BE2C (cell line): ENCODE data around the gene TSKU.

Experiments used
- DNase-seq: peaks from one replicate; pipeline ENCODE4 v3.0.0-alpha.2; 2020
- H3K27me3 ChIP-seq: fragments of 250-450 bp; sonication (Bioruptor Pico); 2 replicates; pipeline ENCODE4 v1.5.1; 2020; ENCODE audit warnings: mild to moderate bottlenecking
- H3K36me3 ChIP-seq: fragments of 250-450 bp; sonication (Bioruptor Pico); 2 replicates; pipeline ENCODE4 v1.5.1; 2020; ENCODE audit warnings: mild to moderate bottlenecking
- H3K4me1 ChIP-seq: fragments of 250-450 bp; sonication (Bioruptor Pico); 2 replicates; pipeline ENCODE4 v1.5.1; 2020
- H3K4me3 ChIP-seq: 2 replicates; pipeline ENCODE4 v1.5.1; 2011; ENCODE audit warnings: low read depth, low read length
- H3K9me3 ChIP-seq: fragments of 250-450 bp; sonication (Bioruptor Pico); 2 replicates; pipeline ENCODE4 v1.5.1; 2020
- CTCF ChIP-seq: IDR thresholded peaks from 2 replicates; pipeline ENCODE4 v1.5.1; 2012; ENCODE audit warnings: mild to moderate bottlenecking, low read depth, low read length

TSKU gene

DNA sequence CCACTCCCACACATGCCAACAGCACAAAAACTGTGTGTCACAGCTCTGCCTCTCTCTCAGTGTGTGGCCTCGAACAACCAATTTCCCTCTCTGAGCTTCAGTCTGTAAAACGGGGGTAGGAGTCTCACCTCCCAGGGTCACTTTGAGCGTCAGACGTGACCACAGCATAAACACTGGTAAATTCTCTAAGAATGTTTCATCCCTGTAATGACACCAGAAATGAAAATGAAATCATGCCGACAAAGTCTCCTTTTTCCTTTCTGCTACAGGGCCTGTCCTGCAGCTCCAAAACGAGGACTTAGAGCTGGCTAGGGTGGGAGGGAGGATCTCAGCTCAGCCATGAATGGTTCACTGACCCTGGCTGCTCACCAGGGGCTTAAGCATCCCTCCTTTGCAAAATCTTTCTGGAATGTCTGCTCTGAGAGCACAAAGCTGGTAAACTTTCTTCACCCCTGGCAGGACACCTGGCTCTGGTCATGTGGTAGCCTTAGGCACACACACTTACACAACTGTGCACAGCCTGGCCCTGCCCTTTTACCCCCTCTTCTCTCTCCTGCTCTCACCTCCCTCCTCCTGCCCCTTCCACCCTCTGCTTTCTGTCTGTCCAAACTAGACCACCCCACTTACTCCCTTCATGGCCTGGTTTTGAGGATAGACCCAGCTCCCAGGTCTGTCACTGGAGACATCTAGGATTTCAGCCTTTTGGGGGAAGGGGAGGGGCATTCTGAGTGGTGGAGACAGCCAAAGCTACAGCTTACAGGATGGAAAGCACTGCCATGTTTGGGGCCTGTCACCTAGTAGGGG is 12.3 kb upstream of the TSKU start:
- TF ChIP-seq CTCF = no peak
- Histone ChIP-seq H3K36me3 (no peaks in the 10 kb centered on the region), H3K4me3 (no peak overlapping the region), H3K4me1 (peaks cover 8% of the 10 kb centered on the region), H3K27me3 (no peaks in the 10 kb centered on the region), H3K9me3 (no peaks in the 10 kb centered on the region)
- DNase-seq = no peak

DNA sequence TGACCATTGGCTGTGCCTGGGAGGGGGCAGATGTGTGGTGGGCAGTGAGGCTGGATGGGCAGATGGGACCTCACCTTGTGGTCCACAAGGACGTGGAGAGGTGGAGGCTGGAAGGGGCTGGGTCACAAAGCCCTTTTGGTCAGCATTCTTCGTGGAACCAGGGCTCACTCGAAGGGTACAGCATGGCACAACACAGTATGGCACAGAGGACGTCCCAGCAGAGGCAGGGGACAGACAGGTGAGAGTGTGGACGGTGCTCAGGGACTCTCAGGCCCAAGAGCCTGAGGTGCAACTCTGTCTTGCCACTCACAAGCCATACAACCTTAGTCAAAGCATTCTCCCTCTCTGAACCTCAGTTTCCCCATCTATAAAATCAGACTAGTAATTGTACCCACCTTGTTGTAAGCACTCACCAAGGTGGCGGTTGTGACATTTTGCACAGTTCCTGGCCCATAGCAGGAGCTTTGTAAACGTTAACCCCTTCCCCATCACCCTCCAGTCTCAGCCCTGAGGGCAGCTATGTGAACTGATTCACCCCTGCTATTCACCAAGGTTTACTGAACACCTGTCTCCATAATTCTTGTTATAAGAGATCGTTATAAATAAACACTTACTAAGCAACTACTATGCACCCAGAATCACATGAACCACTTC is 11.6 kb upstream of the TSKU start:
- no peak for TF ChIP-seq CTCF
- H3K4me1 ChIP-seq = peaks cover 8% of the 10 kb centered on the region
- no peaks in the 10 kb centered on the region for H3K27me3 ChIP-seq
- H3K36me3 ChIP-seq = no peaks in the 10 kb centered on the region
- no peak for DNase-seq
- H3K4me3 ChIP-seq = no peak overlapping the region
- H3K9me3 ChIP-seq = no peaks in the 10 kb centered on the region

DNA sequence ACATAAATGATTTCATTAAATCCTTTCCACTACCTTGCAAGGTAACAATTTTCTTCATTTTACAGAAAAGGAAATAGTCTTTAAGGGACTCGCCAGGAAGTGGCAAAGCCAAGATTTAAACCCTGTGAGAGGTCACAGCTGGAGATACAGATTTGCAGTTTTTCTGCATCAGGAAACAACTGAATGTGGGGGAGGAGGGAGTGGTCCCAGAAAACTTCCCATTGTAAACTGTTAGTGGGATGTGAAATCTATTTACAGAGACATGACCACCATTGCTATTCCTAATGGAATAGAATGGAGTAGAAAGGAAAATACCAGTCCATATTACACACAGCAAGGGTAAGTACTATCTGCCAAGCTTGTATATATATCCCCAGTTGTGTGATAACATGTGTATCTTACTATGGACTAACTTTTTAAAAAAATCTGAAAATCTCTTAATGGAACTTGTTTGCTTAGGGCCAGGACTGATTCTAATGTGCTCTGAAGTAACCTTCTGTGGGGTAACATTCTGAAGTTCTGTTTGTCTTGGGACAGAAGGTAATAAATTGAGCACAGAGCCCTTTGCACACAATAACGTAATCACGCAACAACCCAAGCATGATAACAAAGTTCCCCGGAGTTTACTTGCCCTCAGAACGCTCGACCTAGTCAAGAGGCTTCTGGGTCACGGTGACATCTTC is 10.9 kb upstream of the TSKU start:
- TF ChIP-seq CTCF = no peak
- no peak for DNase-seq
- H3K27me3 ChIP-seq = no peaks in the 10 kb centered on the region
- H3K4me3 ChIP-seq = no peak overlapping the region
- peaks cover 8% of the 10 kb centered on the region for H3K4me1 ChIP-seq
- no peaks in the 10 kb centered on the region for H3K9me3 ChIP-seq
- no peaks in the 10 kb centered on the region for H3K36me3 ChIP-seq

DNA sequence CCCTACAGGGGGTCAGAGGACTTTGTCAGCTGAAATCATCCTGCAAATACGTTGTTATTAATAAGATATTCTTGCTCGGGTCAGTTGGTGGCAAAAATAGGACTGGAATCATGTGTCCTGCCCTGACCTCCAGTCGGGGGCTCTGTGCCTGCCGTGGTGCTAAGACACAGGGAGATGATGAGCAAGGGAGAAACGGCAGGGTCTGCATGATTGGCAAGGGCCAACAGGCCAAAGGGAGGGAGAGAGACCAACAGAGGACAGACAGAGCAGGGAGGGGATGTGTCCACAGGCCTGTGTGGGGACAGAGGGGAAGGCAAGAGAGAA is 10.4 kb upstream of the TSKU start:
- no peak for DNase-seq
- Histone ChIP-seq H3K27me3 (no peaks in the 10 kb centered on the region), H3K9me3 (no peaks in the 10 kb centered on the region), H3K4me3 (no peak overlapping the region), H3K4me1 (peaks cover 7% of the 10 kb centered on the region), H3K36me3 (no peaks in the 10 kb centered on the region)
- no peak for TF ChIP-seq CTCF

GRCh38 chr11:76773921-76774361 is 9.2 kb upstream of the TSKU start:
- Histone ChIP-seq H3K27me3 (no peaks in the 10 kb centered on the region), H3K4me3 (no peak overlapping the region), H3K9me3 (0 out of 2 replicates have a peak, but pooled peaks cover 2% of the 10 kb centered on the region), H3K4me1 (no peaks in the 10 kb centered on the region), H3K36me3 (no peaks in the 10 kb centered on the region)
- TF ChIP-seq CTCF = no peak
- no peak for DNase-seq
